Esophagus muscularis mucosa (tissue), 4 donors: ENCODE data around the gene PPP1R14B. TPM values are rescaled to one million over a fixed set of nuclear protein-coding genes. Genes with fewer than 3 reads are reported as not detected.
A peak's percentile ranks its signal among the peaks of the same experiment; 100 is the strongest.

Experiments used
- DNase-seq: peaks from one replicate; pipeline ENCODE4 v3.0.0-alpha.2; 2017; ENCODE audit errors: extremely low spot score
- H3K27ac ChIP-seq, 4 donors: fragments of 200-600 bp; sonication (generic); replicated peaks in 1 of 4; 1 replicate in 3 of 4; 2 replicates in 1 of 4; pipeline ENCODE4 v1.5.1; 2016 to 2019; ENCODE audit warnings: mild to moderate bottlenecking in 1 of 4
- H3K27me3 ChIP-seq, 4 donors: fragments of 200-600 bp; sonication (generic); one replicate each; pipeline versions ENCODE4 v1.5.1 to v1.6.0; 2016 to 2019
- H3K36me3 ChIP-seq, 4 donors: fragments of 200-600 bp; sonication (generic); one replicate each; pipeline ENCODE4 v1.5.1; 2016 to 2019
- H3K4me1 ChIP-seq, 4 donors: fragments of 200-600 bp; sonication (generic); one replicate each; pipeline ENCODE4 v1.5.1; 2016 to 2019
- H3K4me3 ChIP-seq, 4 donors: fragments of 200-600 bp; sonication (generic); 1 replicate in 2 of 4; 2 replicates in 2 of 4; pipeline ENCODE4 v1.5.1; 2016 to 2019; ENCODE audit warnings: mild to moderate bottlenecking in 4 of 4, moderate library complexity in 1 of 4
- H3K9me3 ChIP-seq, 4 donors: fragments of 200-600 bp; sonication (generic); 1 replicate in 3 of 4; 2 replicates in 1 of 4; pipeline ENCODE4 v1.5.1; 2016 to 2019
- EP300 ChIP-seq: sonication (generic); formaldehyde crosslinking; IDR thresholded peaks from one replicate; pipeline ENCODE4 v1.6.1; 2017; ENCODE audit warnings: antibody characterized with exemption
- POLR2A ChIP-seq: fragments of 450-650 bp; IDR thresholded peaks from one replicate; pipeline ENCODE4 v1.6.1; 2017; ENCODE audit warnings: antibody characterized with exemption, moderate library complexity, mild to moderate bottlenecking, low read depth
- POLR2AphosphoS5 ChIP-seq, 2 donors: sonication (generic); formaldehyde crosslinking; IDR thresholded peaks; one replicate each; pipeline ENCODE4 v1.6.1; 2017; ENCODE audit warnings: antibody characterized with exemption in 2 of 2
- WGBS: methylation state at CpG from one replicate; pipeline ENCODE4 v1.1.5; 2018; 5-methylcytosine and 5-hydroxymethylcytosine counted together
- intact Hi-C: fragments of 100-400 bp; cut with DNase I; formaldehyde crosslinking; loops from one replicate; pipeline ENCODE4 v1.15.1; 2023
- total RNA-seq, 4 donors: library from RNA; depleted of rRNA; stranded (reverse); fragments of >200 nt; gene quantifications; one replicate each; pipeline versions ENCODE4 v1.1.0 to v1.2.1, GENCODE V29; 2016
- TF ChIP-seq, protein P1 (sequence below), 3 experiments: fragments of 200-600 bp in 2 of 3; fragments of 450-650 bp in 1 of 3; sonication (generic) in 2 of 3; IDR thresholded peaks; one replicate each; pipeline ENCODE4 v1.5.1; 2017 to 2019; ENCODE audit warnings: antibody characterized with exemption in 3 of 3, mild to moderate bottlenecking in 2 of 3, moderate library complexity in 1 of 3

The PPP1R14B gene
- total RNA-seq, 4 donors from 2014 or later, result 50.4 to 92.9 (median 79.8) TPM

DNA sequence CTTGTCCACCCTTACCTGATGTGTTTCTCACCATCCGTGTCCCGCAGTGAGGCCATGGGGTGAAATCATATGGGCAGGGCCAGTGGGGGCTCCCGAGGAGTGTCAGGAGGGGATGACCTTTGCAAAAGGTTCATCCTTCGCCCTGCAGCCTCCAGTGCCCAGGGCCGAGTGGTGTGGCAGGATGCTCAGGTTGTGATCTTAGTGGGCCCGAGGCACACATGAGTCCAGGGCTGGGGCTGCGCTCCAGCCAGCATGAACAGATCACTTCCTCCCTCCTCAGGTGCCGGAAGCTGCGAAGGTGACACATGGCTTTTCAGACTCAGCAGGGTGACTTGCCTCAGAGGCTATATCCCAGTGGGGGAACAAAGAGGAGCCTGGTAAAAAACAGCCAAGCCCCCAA lies 8.7 kb downstream of the PPP1R14B start:
- WGBS, result 83% methylated on average over 7 of the region's 9 CpGs
- peaks cover 17 to 40% (median 24%) of the 10 kb centered on the region in 4 donors for H3K36me3 ChIP-seq
- TF ChIP-seq POLR2AphosphoS5 (IDR thresholded peaks at IDR 0.05) (no peak), POLR2A (no peak), EP300 (no peak)
- TF ChIP-seq, protein P1, sequence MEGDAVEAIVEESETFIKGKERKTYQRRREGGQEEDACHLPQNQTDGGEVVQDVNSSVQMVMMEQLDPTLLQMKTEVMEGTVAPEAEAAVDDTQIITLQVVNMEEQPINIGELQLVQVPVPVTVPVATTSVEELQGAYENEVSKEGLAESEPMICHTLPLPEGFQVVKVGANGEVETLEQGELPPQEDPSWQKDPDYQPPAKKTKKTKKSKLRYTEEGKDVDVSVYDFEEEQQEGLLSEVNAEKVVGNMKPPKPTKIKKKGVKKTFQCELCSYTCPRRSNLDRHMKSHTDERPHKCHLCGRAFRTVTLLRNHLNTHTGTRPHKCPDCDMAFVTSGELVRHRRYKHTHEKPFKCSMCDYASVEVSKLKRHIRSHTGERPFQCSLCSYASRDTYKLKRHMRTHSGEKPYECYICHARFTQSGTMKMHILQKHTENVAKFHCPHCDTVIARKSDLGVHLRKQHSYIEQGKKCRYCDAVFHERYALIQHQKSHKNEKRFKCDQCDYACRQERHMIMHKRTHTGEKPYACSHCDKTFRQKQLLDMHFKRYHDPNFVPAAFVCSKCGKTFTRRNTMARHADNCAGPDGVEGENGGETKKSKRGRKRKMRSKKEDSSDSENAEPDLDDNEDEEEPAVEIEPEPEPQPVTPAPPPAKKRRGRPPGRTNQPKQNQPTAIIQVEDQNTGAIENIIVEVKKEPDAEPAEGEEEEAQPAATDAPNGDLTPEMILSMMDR (IDR thresholded peaks at IDR 0.05), result no peak
- H3K4me3 ChIP-seq, result no peak overlapping the region
- H3K27me3 ChIP-seq, result no peaks in the 10 kb centered on the region
- DNase-seq, result no peak
- intact Hi-C loops, result no loop called here
- peaks cover 39 to 57% (median 50%) of the 10 kb centered on the region in 4 donors for H3K4me1 ChIP-seq
- peak overlapping the region in 1 of 4 donors; percentile 100 for H3K27ac ChIP-seq
- H3K9me3 ChIP-seq, result no peaks in the 10 kb centered on the region

DNA sequence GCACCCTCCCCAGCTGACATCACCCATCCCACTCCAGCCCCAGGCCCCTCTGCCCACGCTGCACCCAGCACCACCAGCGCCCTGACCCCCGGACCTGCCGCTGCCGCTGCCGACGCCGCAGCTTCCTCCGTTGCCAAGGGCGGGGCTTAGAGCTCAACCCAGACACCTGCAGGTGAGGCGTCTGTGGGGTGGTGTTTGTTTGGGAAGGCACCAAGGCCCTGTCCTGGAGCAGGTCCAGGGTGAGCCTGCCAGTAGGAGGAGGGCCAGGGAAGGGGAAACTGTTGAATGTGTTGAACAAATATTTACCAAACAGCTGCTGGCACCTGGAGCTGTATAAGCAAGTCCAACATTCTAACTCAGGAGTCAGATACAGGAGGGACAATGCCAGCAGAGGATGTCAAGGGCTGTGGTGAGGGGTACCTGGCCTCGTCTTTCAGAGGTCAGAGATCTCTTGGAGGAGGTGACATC lies 9.2 kb downstream of the PPP1R14B start:
- WGBS, result 50% methylated on average over 2 of the region's 12 CpGs
- Histone ChIP-seq H3K9me3 (no peaks in the 10 kb centered on the region), H3K27me3 (no peaks in the 10 kb centered on the region), H3K4me3 (no peak overlapping the region), H3K36me3 (peaks cover 17 to 38% (median 22%) of the 10 kb centered on the region in 4 donors), H3K4me1 (peaks cover 33 to 57% (median 50%) of the 10 kb centered on the region in 4 donors), H3K27ac (peak overlapping the region in 3 of 4 donors; percentile 19 to 100 (median 37))
- intact Hi-C loops, result no loop called here
- DNase-seq, result no peak
- no peak for TF ChIP-seq POLR2A
- TF ChIP-seq POLR2AphosphoS5 (IDR thresholded peaks at IDR 0.05), result no peak
- TF ChIP-seq EP300, result no peak
- TF ChIP-seq, protein P1 (IDR thresholded peaks at IDR 0.05), result no peak

DNA sequence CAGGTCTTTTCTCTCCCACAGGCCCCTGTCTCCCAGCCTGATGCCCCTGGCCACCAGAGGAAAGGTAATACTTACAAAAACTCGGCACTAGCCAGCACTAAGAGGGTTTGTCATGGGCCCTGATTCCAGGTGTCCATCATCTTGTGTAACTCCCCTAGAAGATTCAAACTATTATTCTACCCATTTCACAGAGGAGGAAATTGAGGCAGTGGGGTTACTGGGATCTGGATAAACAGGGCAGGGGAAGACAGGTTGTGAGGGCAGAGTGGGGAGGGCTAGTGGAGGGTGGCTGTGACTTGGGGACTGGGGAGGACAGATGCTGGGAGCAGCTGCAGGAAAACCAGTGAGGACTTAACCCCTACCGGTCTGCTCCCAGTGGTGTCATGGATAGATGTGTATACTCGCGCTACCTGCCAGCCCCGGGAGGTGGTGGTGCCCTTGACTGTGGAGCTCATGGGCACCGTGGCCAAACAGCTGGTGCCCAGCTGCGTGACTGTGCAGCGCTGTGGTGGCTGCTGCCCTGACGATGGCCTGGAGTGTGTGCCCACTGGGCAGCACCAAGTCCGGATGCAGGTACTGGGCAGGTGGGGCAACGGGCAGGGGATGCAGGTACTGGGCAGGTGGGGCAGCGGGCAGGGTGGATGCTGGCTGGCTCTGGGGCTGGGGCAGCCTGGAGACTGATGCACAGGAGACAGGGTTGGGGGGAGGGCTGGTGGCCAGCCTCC lies 11.1 kb downstream of the PPP1R14B start:
- Histone ChIP-seq H3K27ac (peak overlapping the region; percentile 89 to 96 (median 93)), H3K4me1 (peaks cover 33 to 67% (median 60%) of the 10 kb centered on the region in 4 donors), H3K9me3 (no peaks in the 10 kb centered on the region), H3K27me3 (no peaks in the 10 kb centered on the region), H3K36me3 (peaks cover 17 to 38% (median 22%) of the 10 kb centered on the region in 4 donors), H3K4me3 (peak overlapping the region; percentile 75 to 96 (median 89))
- DNase-seq, result no peak
- 43% methylated on average over 1 of the region's 12 CpGs for WGBS
- no peak for TF ChIP-seq POLR2AphosphoS5 (IDR thresholded peaks at IDR 0.05)
- TF ChIP-seq, protein P1 (IDR thresholded peaks at IDR 0.05), result no peak
- no peak for TF ChIP-seq EP300
- no peak for TF ChIP-seq POLR2A
- intact Hi-C loops, result no loop called here

DNA sequence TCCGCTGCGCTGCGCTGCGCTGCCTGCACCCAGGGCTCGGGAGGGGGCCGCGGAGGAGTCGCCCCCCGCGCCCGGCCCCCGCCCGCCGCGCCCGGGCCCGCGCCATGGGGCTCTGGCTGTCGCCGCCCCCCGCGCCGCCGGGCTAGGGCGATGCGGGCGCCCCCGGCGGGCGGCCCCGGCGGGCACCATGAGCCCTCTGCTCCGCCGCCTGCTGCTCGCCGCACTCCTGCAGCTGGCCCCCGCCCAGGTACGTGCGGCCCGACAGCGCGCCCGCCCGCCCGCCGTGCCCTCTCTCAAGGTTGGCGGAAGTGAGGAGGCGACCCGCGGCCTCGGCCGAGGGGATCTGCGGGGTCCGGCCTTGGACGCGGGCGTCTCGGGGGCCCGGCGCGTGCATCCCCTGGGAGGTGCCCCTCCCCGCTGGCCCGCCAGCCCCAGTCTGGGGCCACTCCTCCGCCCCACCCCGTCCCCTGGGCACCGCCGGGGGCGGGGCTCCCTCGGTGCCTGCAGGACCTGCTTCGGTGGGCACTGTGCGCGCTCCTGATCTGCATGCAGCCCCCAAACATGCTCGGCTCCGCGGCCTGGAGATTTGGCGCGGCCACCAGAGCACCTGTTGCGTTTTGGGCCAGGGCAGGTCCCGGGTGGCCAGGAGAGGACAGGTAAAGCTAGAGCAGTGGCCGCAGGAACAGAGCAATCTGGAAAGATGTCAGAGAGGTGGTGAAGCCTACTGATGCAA lies 11.9 kb downstream of the PPP1R14B start:
- 6% methylated on average over 5 of the region's 80 CpGs for WGBS
- no peaks in the 10 kb centered on the region for H3K9me3 ChIP-seq
- H3K27ac ChIP-seq, result peak overlapping the region; percentile 89 to 96 (median 93)
- H3K27me3 ChIP-seq, result no peaks in the 10 kb centered on the region
- peak overlapping the region; percentile 75 to 96 (median 89) for H3K4me3 ChIP-seq
- intact Hi-C loops, result no loop called here
- H3K36me3 ChIP-seq, result peaks cover 17 to 38% (median 22%) of the 10 kb centered on the region in 4 donors
- TF ChIP-seq POLR2A (peak; percentile 9), POLR2AphosphoS5 (IDR thresholded peaks at IDR 0.05) (peak; percentile 17 to 66), EP300 (no peak)
- TF ChIP-seq, protein P1 (IDR thresholded peaks at IDR 0.05), result peak in 2 of 3 experiments; percentile 11
- DNase-seq, result no peak
- H3K4me1 ChIP-seq, result peaks cover 28 to 64% (median 56%) of the 10 kb centered on the region in 4 donors
